Right ventricle myocardium superior (tissue), 1 donor: ENCODE results near the gene TMEM176B. TPM values are rescaled to one million over a fixed set of nuclear protein-coding genes. Genes with fewer than 3 reads are reported as not detected.

Experiments
- ATAC-seq: fragments of 200-7000 bp; cut with Tn5 transposase; one replicate; pipeline ENCODE4 v1.9.1; 2020; ENCODE audit warnings: mild to moderate bottlenecking; ENCODE audit not compliant: poor library complexity
- DNase-seq: peaks from one replicate; pipeline ENCODE4 v3.0.0-alpha.2; 2020
- intact Hi-C: fragments of 100-400 bp; cut with DNase I; formaldehyde crosslinking; loops from one replicate; pipeline ENCODE4 v1.11.2; 2022
- total RNA-seq: library from RNA; stranded (reverse); fragmentation: NEBNext Ultra II Directional; extraction: Animal tissue kit (Norgen Biotek cat#: 25700); gene quantifications from one replicate; pipeline ENCODE4 v1.2.1, GENCODE V29; 2021
- donor health status: DM: no; HTN: yes; CAD: no; lungs with severe emphysema.

The TMEM176B gene
- total RNA-seq, 1 donor from 2014 or later: 33.4 TPM

GRCh38 chr7:150769768-150770167 lies 30.4 kb downstream of the TMEM176B start:
- ATAC-seq (no peak), DNase-seq (no peak)
- intact Hi-C loops: no loop called here

- ATAC-seq (no peak), DNase-seq (no peak)
- intact Hi-C loops: no loop called here
Observed at GRCh38 chr7:150766334-150766709, 33.8 kb downstream of the TMEM176B start.

GRCh38 chr7:150759479-150759878 lies 40.7 kb downstream of the TMEM176B start:
- DNase-seq: no peak
- intact Hi-C loops: no loop called here
- ATAC-seq: no peak

- no peak for DNase-seq
- ATAC-seq: peak; percentile 64
- intact Hi-C loops: no loop called here
Observed at GRCh38 chr7:150756858-150757257, 43.3 kb downstream of the TMEM176B start.

- ATAC-seq (no peak), DNase-seq (no peak)
- intact Hi-C loops: no loop called here
Observed at GRCh38 chr7:150756166-150756565, 44.0 kb downstream of the TMEM176B start.

- DNase-seq (no peak), ATAC-seq (peak; percentile 15)
- intact Hi-C loops: loop anchor here (2.0 kb wide), 1 partner anchor 305 kb away; the partner anchor contains the start of gene GIMAP8
Observed at GRCh38 chr7:150755473-150756099, 44.6 kb downstream of the TMEM176B start.

- DNase-seq: no peak
- ATAC-seq: no peak
- intact Hi-C loops: loop anchor here (2.0 kb wide), 1 partner anchor 304 kb away; the partner anchor contains the start of gene GIMAP8
Observed at GRCh38 chr7:150754951-150755350, 45.2 kb downstream of the TMEM176B start.

- intact Hi-C loops: loop anchor here (2.0 kb wide), 1 partner anchor 303 kb away; the partner anchor contains the start of gene GIMAP8
- no peak for ATAC-seq
- no peak for DNase-seq
Observed at GRCh38 chr7:150753826-150754603, 46.1 kb downstream of the TMEM176B start.

- no peak for ATAC-seq
- no peak for DNase-seq
- intact Hi-C loops: no loop called here
Observed at GRCh38 chr7:150753239-150753638, 46.9 kb downstream of the TMEM176B start.

GRCh38 chr7:150751702-150752101 lies 48.5 kb downstream of the TMEM176B start:
- intact Hi-C loops: no loop called here
- ATAC-seq (peak; percentile 92), DNase-seq (no peak)

- intact Hi-C loops: loop anchor here (10.0 kb wide), 1 partner anchor 124 kb away; no protein-coding TSS in a partner anchor
Observed at GRCh38 chr7:150748376-150748775, 51.8 kb downstream of the TMEM176B start.

GRCh38 chr7:150746921-150747320 lies 53.2 kb downstream of the TMEM176B start:
- ATAC-seq: no peak
- DNase-seq: no peak
- intact Hi-C loops: loop anchor here (10.0 kb wide), 1 partner anchor 122 kb away; no protein-coding TSS in a partner anchor

More at GRCh38 chr7:150748376-150748775, 51.8 kb downstream of the TMEM176B start:
- no peak for ATAC-seq
- no peak for DNase-seq

- no peak for ATAC-seq
- no peak for DNase-seq
- intact Hi-C loops: loop anchor here (10.0 kb wide), 1 partner anchor 121 kb away; no protein-coding TSS in a partner anchor
Observed at GRCh38 chr7:150745876-150746275, 54.3 kb downstream of the TMEM176B start.

- DNase-seq (no peak), ATAC-seq (no peak)
- intact Hi-C loops: loop anchor here (10.0 kb wide), 1 partner anchor 120 kb away; no protein-coding TSS in a partner anchor
Observed at GRCh38 chr7:150745086-150745485, 55.1 kb downstream of the TMEM176B start.

- intact Hi-C loops: loop anchor here (5.0 to 10.0 kb wide), 2 partner anchors 119 to 292 kb away; partner anchors contain the start of gene GIMAP8
- ATAC-seq: no peak
- DNase-seq: no peak
Observed at GRCh38 chr7:150744041-150744656, 56.0 kb downstream of the TMEM176B start.

GRCh38 chr7:150742286-150742968 lies 57.7 kb downstream of the TMEM176B start:
- no peak for ATAC-seq
- intact Hi-C loops: loop anchor here (5.0 to 10.0 kb wide), 2 partner anchors 118 to 290 kb away; partner anchors contain the start of gene GIMAP8

More at GRCh38 chr7:150742286-150742968, 57.7 kb downstream of the TMEM176B start:
- no peak for DNase-seq
